ENCODE measurements around the gene SLC22A23.
"Not testable (repeated sequence)": the region's sequence is repeated elsewhere in the genome, so short reads cannot be mapped to it uniquely, and the experiment has no call there.

SLC22A23 gene

GRCh38 chr6:3402310-3403237 lies 54.3 kb downstream of the SLC22A23 start:
- DNase-seq = no peak

- no peak for DNase-seq
Observed at GRCh38 chr6:3400162-3400561, 56.7 kb downstream of the SLC22A23 start.

- no peak for DNase-seq
Observed at GRCh38 chr6:3398755-3399696, 57.8 kb downstream of the SLC22A23 start.

- no peak for DNase-seq
Observed at GRCh38 chr6:3398165-3398562, 58.7 kb downstream of the SLC22A23 start.

GRCh38 chr6:3397229-3398164 lies 59.4 kb downstream of the SLC22A23 start:
- no peak for DNase-seq

- no peak for DNase-seq
Observed at GRCh38 chr6:3396503-3397180, 60.2 kb downstream of the SLC22A23 start.

GRCh38 chr6:3394671-3395070 lies 62.2 kb downstream of the SLC22A23 start:
- no peak for DNase-seq

- DNase-seq = no peak
Observed at GRCh38 chr6:3393836-3394202, 63.0 kb downstream of the SLC22A23 start.

GRCh38 chr6:3392930-3393835 lies 63.7 kb downstream of the SLC22A23 start:
- DNase-seq = no peak

GRCh38 chr6:3391902-3392458 lies 64.9 kb downstream of the SLC22A23 start:
- DNase-seq = no peak

- peak; percentile 99 for DNase-seq
Observed at GRCh38 chr6:3390698-3391097, 66.2 kb downstream of the SLC22A23 start.

- DNase-seq = peak; percentile 86
Observed at GRCh38 chr6:3389390-3390167, 67.3 kb downstream of the SLC22A23 start.

GRCh38 chr6:3388786-3389185 lies 68.1 kb downstream of the SLC22A23 start:
- no peak for DNase-seq

- no peak for DNase-seq
Observed at GRCh38 chr6:3386374-3386857, 70.4 kb downstream of the SLC22A23 start.

GRCh38 chr6:3385660-3386151 lies 71.1 kb downstream of the SLC22A23 start:
- DNase-seq = no peak

GRCh38 chr6:3385181-3385580 lies 71.7 kb downstream of the SLC22A23 start:
- not testable (repeated sequence) for DNase-seq

GRCh38 chr6:3384241-3385143 lies 72.4 kb downstream of the SLC22A23 start:
- DNase-seq = no peak

GRCh38 chr6:3383525-3383924 lies 73.3 kb downstream of the SLC22A23 start:
- peak; percentile 61 for DNase-seq
